ENCODE data around the gene ACSL6.

GRCh38 chr5:132001647-132002561 lies 9.6 kb downstream of the ACSL6 start:
- no peak for TF ChIP-seq POLR2A (IDR thresholded peaks at IDR 0.05)
- TF ChIP-seq, protein P1, sequence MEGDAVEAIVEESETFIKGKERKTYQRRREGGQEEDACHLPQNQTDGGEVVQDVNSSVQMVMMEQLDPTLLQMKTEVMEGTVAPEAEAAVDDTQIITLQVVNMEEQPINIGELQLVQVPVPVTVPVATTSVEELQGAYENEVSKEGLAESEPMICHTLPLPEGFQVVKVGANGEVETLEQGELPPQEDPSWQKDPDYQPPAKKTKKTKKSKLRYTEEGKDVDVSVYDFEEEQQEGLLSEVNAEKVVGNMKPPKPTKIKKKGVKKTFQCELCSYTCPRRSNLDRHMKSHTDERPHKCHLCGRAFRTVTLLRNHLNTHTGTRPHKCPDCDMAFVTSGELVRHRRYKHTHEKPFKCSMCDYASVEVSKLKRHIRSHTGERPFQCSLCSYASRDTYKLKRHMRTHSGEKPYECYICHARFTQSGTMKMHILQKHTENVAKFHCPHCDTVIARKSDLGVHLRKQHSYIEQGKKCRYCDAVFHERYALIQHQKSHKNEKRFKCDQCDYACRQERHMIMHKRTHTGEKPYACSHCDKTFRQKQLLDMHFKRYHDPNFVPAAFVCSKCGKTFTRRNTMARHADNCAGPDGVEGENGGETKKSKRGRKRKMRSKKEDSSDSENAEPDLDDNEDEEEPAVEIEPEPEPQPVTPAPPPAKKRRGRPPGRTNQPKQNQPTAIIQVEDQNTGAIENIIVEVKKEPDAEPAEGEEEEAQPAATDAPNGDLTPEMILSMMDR (IDR thresholded peaks at IDR 0.05), result no peak
